ENCODE measurements around the gene ZEB1. TPM values are rescaled to one million over a fixed set of nuclear protein-coding genes. Genes with fewer than 3 reads are reported as not detected.

Gene ZEB1
- total and polyA plus RNA-seq, 2 of the 8 experiments (the other 6 are each of a cell fraction or from before 2014, with no cell fraction given): 0.08 to 0.15 TPM

DNA sequence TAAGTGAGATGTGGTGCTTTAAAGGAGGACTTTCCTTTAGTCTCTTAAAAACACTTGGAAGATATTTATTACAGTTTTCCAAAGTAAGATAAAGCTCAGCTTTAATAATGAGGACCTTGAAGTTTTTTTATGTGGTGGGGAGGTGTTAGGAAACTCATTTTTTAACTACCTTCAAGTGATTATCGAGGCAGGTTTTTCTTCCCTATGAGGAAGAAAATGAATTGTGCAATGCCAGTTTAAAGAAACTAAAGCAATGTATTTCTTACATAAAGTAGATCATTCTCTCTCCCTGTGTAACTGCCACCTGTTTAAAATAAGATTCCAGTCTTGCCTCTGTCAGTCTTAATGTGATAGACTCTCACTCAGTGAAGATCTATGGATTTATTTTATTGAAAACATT is 27.9 kb downstream of the ZEB1 start:
- POLR2A ChIA-PET (ENCODE audit: partially characterized antibody): no interaction called here
- FAIRE-seq: no peak
- no peaks in the 10 kb centered on the region for H3K79me2 ChIP-seq (ENCODE audit: control insufficient read depth in 1 of 2, insufficient read depth in 2 of 2, low read length in 2 of 2)

More for the DNA sequence above, 27.9 kb downstream of the ZEB1 start:
- H3K36me3 ChIP-seq (ENCODE audit: control insufficient read depth in 2 of 4, insufficient read depth in 4 of 4, low read length in 3 of 4): no peaks in the 10 kb centered on the region
- no peak overlapping the region for H4K5ac ChIP-seq (ENCODE audit: insufficient read length, low read depth, low read length)
- no peaks in the 10 kb centered on the region for H4K20me1 ChIP-seq (replicated peaks in 1 of 2; ENCODE audit: control insufficient read depth in 1 of 2, insufficient read depth in 2 of 2, low read length in 2 of 2)
- H4K91ac ChIP-seq (replicated peaks; ENCODE audit: insufficient read length, low read length): no peak overlapping the region
- no peak overlapping the region for H4K8ac ChIP-seq (ENCODE audit: extremely low read depth, insufficient read depth, low read length)
- no peak overlapping the region for H3K18ac ChIP-seq (ENCODE audit: extremely low read depth, low read length)
- H3K4me2 ChIP-seq (ENCODE audit: insufficient read depth in 1 of 2, low read depth in 2 of 2, low read length in 2 of 2): no peak overlapping the region
- no peak overlapping the region for H3K4ac ChIP-seq (replicated peaks; ENCODE audit: insufficient read length, low read depth, low read length)
- H3K27me3 ChIP-seq (replicated peaks in 1 of 4; ENCODE audit: control insufficient read depth in 3 of 4, extremely low read depth in 1 of 4, insufficient read depth in 3 of 4, low read length in 3 of 4): peaks cover 0 to 1% (median 0%) of the 10 kb centered on the region in 4 experiments; a peak in 2 of 7 replicates
- H3K27ac ChIP-seq (ENCODE audit: low read depth, low read length): no peak overlapping the region
- no peak overlapping the region for H3K9ac ChIP-seq (replicated peaks in 1 of 4; ENCODE audit: extremely low read depth in 1 of 4, low read depth in 3 of 4, low read length in 3 of 4)
- H2BK120ac ChIP-seq (replicated peaks; ENCODE audit: low read depth, low read length): no peak overlapping the region
- no peak overlapping the region for H2BK5ac ChIP-seq (ENCODE audit: low read depth, low read length)
- no peak overlapping the region for H2AFZ ChIP-seq (ENCODE audit: low read length)
- TF ChIP-seq GABPA (IDR thresholded peaks at IDR 0.05; ENCODE audit: borderline replicate concordance, insufficient read depth, low read length): no peak
- TF ChIP-seq SP1 (IDR thresholded peaks at IDR 0.05; ENCODE audit: low read depth, low read length): no peak
- TF ChIP-seq RFX5 (IDR thresholded peaks at IDR 0.05; ENCODE audit: borderline replicate concordance, low read depth, low read length): no peak
- no peak for TF ChIP-seq MAFK (IDR thresholded peaks at IDR 0.05; ENCODE audit: low read depth, low read length)
- TF ChIP-seq KDM4A (IDR thresholded peaks at IDR 0.05; ENCODE audit: low read depth, low read length, severe bottlenecking): no peak
- TF ChIP-seq, protein P1, sequence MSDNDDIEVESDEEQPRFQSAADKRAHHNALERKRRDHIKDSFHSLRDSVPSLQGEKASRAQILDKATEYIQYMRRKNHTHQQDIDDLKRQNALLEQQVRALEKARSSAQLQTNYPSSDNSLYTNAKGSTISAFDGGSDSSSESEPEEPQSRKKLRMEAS (IDR thresholded peaks at IDR 0.05): no peak
- no peak for TF ChIP-seq CEBPB (IDR thresholded peaks at IDR 0.05; ENCODE audit: low read depth, low read length)
- TF ChIP-seq TEAD4 (IDR thresholded peaks at IDR 0.05; ENCODE audit: low read depth, low read length): no peak
- no peak for TF ChIP-seq EZH2 (IDR thresholded peaks at IDR 0.05; ENCODE audit: low read depth, low read length, severe bottlenecking)
- H3K79me1 ChIP-seq (ENCODE audit: low read depth, low read length): no peaks in the 10 kb centered on the region
- no peak overlapping the region for H3K14ac ChIP-seq (ENCODE audit: insufficient read length)
- H3K9me3 ChIP-seq (ENCODE audit: insufficient read depth in 2 of 2, low read depth in 1 of 2, low read length in 1 of 2): no peaks in the 10 kb centered on the region
- no peak overlapping the region for H3K23ac ChIP-seq (ENCODE audit: insufficient read length)
- no peak overlapping the region for H2BK20ac ChIP-seq (ENCODE audit: low read length)
- no peak for DNase-seq (ENCODE audit: low read depth in 1 of 2, low spot score in 2 of 2)
- no peaks in the 10 kb centered on the region; the same call in 1 of the 2 replicates for H3K23me2 ChIP-seq (ENCODE audit: low read depth, low read length)
- H3K4me3 ChIP-seq (ENCODE audit: extremely low read depth in 1 of 4, insufficient read depth in 2 of 4, low read depth in 3 of 4, low read length in 4 of 4): no peak overlapping the region
- 64% methylated on average over 1 of the region's 1 CpG; no CpG with 5 or more reads in 1 of the 2 experiments for WGBS, 2 experiments (ENCODE audit: extremely low coverage in 1 of 2, insufficient coverage in 1 of 2, insufficient read length in 1 of 2, insufficient replicate concordance in 2 of 2, low coverage in 1 of 2, low lambda C conversion rate in 2 of 2, missing lambda C conversion rate in 1 of 2)
- H3K56ac ChIP-seq (replicated peaks; ENCODE audit: insufficient read length, low read depth, low read length): no peak overlapping the region
- CTCF ChIA-PET (ENCODE audit: partially characterized antibody): no interaction called here
- no peak overlapping the region for H2AK5ac ChIP-seq (ENCODE audit: low read depth, low read length)
- H2BK12ac ChIP-seq (ENCODE audit: low read depth, low read length): no peak overlapping the region
- no peaks in the 10 kb centered on the region for H3K4me1 ChIP-seq (replicated peaks in 1 of 4; ENCODE audit: control insufficient read depth in 3 of 4, insufficient read depth in 4 of 4, low read length in 3 of 4)
- no peak overlapping the region for H2BK15ac ChIP-seq (ENCODE audit: low read length)
